ENCODE results near the gene RFXANK. TPM values are rescaled to one million over a fixed set of nuclear protein-coding genes. Genes with fewer than 3 reads are reported as not detected.
A peak's percentile ranks its signal among the peaks of the same experiment; 100 is the strongest.
"Not testable (repeated sequence)": the region's sequence is repeated elsewhere in the genome, so short reads cannot be mapped to it uniquely, and the experiment has no call there.

RFXANK gene
- total RNA-seq, 2 experiments from 2014 or later: 82.5 to 104 TPM

- H3K4me3 Mint-ChIP-seq: no peak overlapping the region
- CTCF ChIA-PET: interaction anchor here (1.6 kb wide), 1 partner anchor 20 kb away, joined by 3 read pairs; no protein-coding TSS in a partner anchor
- H3K9me3 Mint-ChIP-seq: no peaks in the 10 kb centered on the region
- peak; percentile 53 for DNase-seq
- no peaks in the 10 kb centered on the region for H3K36me3 Mint-ChIP-seq (ENCODE audit: low read depth)
- peaks cover 35% of the 10 kb centered on the region for H3K27me3 Mint-ChIP-seq
- H3K4me1 Mint-ChIP-seq: peaks cover 2% of the 10 kb centered on the region
- no peak overlapping the region for H3K27ac Mint-ChIP-seq
- POLR2A ChIA-PET: no interaction called here
These were observed 22.8 kb downstream of the RFXANK start for GRCh38 chr19:19214892-19215291.

- POLR2A ChIA-PET: no interaction called here
- no peaks in the 10 kb centered on the region for H3K9me3 Mint-ChIP-seq
- DNase-seq: no peak
- H3K4me3 Mint-ChIP-seq: no peak overlapping the region
- CTCF ChIA-PET: interaction anchor here (0.6 to 1.6 kb wide), 3 partner anchors 19 to 1124 kb away, joined by 3 read pairs; no protein-coding TSS in a partner anchor
- H3K27me3 Mint-ChIP-seq: peaks cover 32% of the 10 kb centered on the region
- H3K4me1 Mint-ChIP-seq: no peaks in the 10 kb centered on the region
- H3K36me3 Mint-ChIP-seq (ENCODE audit: low read depth): no peaks in the 10 kb centered on the region
- H3K27ac Mint-ChIP-seq: peak overlapping the region; percentile 5
These were observed 23.7 kb downstream of the RFXANK start for GRCh38 chr19:19215792-19216191.

GRCh38 chr19:19217099-19217498, 25.0 kb downstream of the RFXANK start:
- no peak for DNase-seq
- Mint-ChIP-seq H3K36me3 (ENCODE audit: low read depth) (no peaks in the 10 kb centered on the region), H3K27me3 (peaks cover 28% of the 10 kb centered on the region), H3K4me1 (no peaks in the 10 kb centered on the region), H3K4me3 (no peak overlapping the region), H3K27ac (no peak overlapping the region), H3K9me3 (no peaks in the 10 kb centered on the region)
- ChIA-PET CTCF (no interaction called here), POLR2A (no interaction called here)

- DNase-seq: no peak
- H3K4me1 Mint-ChIP-seq: no peaks in the 10 kb centered on the region
- peaks cover 17% of the 10 kb centered on the region for H3K27me3 Mint-ChIP-seq
- H3K9me3 Mint-ChIP-seq: no peaks in the 10 kb centered on the region
- POLR2A ChIA-PET: no interaction called here
- H3K36me3 Mint-ChIP-seq (ENCODE audit: low read depth): no peaks in the 10 kb centered on the region
- CTCF ChIA-PET: no interaction called here
- H3K27ac Mint-ChIP-seq: peak overlapping the region; percentile 19
- no peak overlapping the region for H3K4me3 Mint-ChIP-seq
These were observed 26.9 kb downstream of the RFXANK start for GRCh38 chr19:19218911-19219310.

GRCh38 chr19:19221000-19221399, 28.9 kb downstream of the RFXANK start:
- DNase-seq; POLR2A ChIA-PET; H3K4me3 Mint-ChIP-seq; H3K4me1 Mint-ChIP-seq; H3K27ac Mint-ChIP-seq; H3K36me3 Mint-ChIP-seq (ENCODE audit: low read depth); CTCF ChIA-PET; H3K9me3 Mint-ChIP-seq: not testable (repeated sequence)
- peaks cover 20% of the 10 kb centered on the region for H3K27me3 Mint-ChIP-seq

GRCh38 chr19:19223060-19223459, 31.0 kb downstream of the RFXANK start:
- Mint-ChIP-seq H3K36me3 (ENCODE audit: low read depth) (no peaks in the 10 kb centered on the region), H3K4me1 (peaks cover 5% of the 10 kb centered on the region), H3K9me3 (no peaks in the 10 kb centered on the region), H3K27ac (no peak overlapping the region), H3K4me3 (no peak overlapping the region), H3K27me3 (peaks cover 19% of the 10 kb centered on the region)
- POLR2A ChIA-PET: no interaction called here
- DNase-seq: no peak
- CTCF ChIA-PET: no interaction called here

DNA sequence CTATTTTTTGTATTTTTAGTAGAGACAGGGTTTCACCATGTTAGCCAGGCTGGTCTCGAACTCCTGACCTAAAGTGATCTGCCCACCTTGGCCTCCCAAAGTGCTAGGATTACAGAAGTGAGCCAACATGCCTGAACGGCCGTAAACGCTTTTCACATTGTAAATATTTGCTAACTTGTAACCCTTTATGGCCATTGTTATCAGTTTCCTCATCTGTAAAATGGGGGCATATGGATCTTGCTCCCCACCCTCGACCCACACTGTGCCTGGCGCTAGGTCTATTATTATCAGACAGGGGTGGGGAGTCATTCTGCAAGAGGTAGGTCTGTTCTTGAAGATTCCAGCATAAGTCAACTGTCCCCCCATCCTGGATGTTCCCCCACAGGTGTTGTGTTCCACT, 31.6 kb downstream of the RFXANK start:
- ChIA-PET CTCF (interaction anchor here (1.6 to 2.8 kb wide), 3 partner anchors 11 to 20 kb away, joined by 4 to 11 read pairs (median 6); partner anchors contain the start of gene NR2C2AP), POLR2A (no interaction called here)
- H3K36me3 Mint-ChIP-seq (ENCODE audit: low read depth): no peaks in the 10 kb centered on the region
- H3K4me3 Mint-ChIP-seq: no peak overlapping the region
- H3K4me1 Mint-ChIP-seq: peaks cover 5% of the 10 kb centered on the region
- no peak overlapping the region for H3K27ac Mint-ChIP-seq
- no peak for DNase-seq
- H3K9me3 Mint-ChIP-seq: no peaks in the 10 kb centered on the region
- H3K27me3 Mint-ChIP-seq: peaks cover 19% of the 10 kb centered on the region

GRCh38 chr19:19224150-19224851, 32.2 kb downstream of the RFXANK start:
- Mint-ChIP-seq H3K27ac (no peak overlapping the region), H3K4me1 (peaks cover 5% of the 10 kb centered on the region), H3K27me3 (peaks cover 19% of the 10 kb centered on the region), H3K4me3 (peak overlapping the region; percentile 54), H3K36me3 (ENCODE audit: low read depth) (no peaks in the 10 kb centered on the region), H3K9me3 (no peaks in the 10 kb centered on the region)
- ChIA-PET CTCF (interaction anchor here (0.5 to 2.8 kb wide), 6 partner anchors 10 to 93 kb away, joined by 3 to 11 read pairs (median 6); partner anchors contain the start of genes BORCS8, NR2C2AP and RFXANK), POLR2A (no interaction called here)
- DNase-seq: no peak

DNA sequence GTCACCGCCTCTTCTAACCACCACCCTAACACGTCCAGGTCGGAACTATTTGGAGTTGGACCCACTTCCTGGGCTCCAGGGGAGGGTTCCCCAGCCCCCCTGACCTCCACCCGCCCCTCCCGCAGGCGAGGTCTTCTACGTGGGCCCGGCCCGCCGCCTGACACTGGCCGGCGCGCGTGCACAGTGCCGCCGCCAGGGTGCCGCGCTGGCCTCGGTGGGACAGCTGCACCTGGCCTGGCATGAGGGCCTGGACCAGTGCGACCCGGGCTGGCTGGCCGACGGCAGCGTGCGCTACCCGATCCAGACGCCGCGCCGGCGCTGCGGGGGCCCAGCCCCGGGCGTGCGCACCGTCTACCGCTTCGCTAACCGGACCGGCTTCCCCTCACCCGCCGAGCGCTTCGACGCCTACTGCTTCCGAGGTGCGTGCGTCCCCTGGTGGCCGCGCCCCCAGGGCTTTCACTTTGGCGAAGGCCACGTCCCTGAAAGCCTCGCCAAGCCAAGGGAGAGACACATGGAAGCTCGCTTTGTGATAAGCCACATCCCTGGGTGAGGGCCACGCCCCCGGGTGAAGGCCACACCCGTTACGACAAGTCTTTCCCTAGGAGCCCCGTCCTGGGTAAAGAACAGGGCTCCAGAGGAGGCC, 32.9 kb downstream of the RFXANK start:
- H3K9me3 Mint-ChIP-seq: no peaks in the 10 kb centered on the region
- H3K36me3 Mint-ChIP-seq (ENCODE audit: low read depth): no peaks in the 10 kb centered on the region
- H3K27ac Mint-ChIP-seq: peak overlapping the region; percentile 60
- H3K4me1 Mint-ChIP-seq: peaks cover 5% of the 10 kb centered on the region
- DNase-seq: peak; percentile 82
- H3K4me3 Mint-ChIP-seq: peak overlapping the region; percentile 61
- H3K27me3 Mint-ChIP-seq: peaks cover 19% of the 10 kb centered on the region
- CTCF ChIA-PET: interaction anchor here (0.5 to 2.8 kb wide), 7 partner anchors 10 to 32 kb away, joined by 3 to 11 read pairs (median 5); partner anchors contain the start of genes BORCS8, NR2C2AP and RFXANK
- POLR2A ChIA-PET: no interaction called here

DNA sequence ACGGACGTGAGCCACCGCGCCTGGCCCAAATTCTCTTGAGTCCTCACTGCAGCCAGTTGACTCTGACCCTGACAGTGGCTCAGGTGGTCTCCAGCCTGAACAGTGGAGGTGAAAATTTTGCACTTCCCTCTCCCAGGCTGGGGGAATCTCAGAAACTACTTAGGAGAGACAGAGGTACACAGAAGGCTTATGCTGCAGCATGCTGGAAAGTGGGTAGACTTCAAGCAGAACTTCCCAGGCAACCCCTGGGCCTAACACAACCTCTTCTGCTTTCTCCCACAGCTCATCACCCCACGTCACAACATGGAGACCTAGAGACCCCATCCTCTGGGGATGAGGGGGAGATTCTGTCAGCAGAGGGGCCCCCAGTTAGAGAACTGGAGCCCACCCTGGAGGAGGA, 34.1 kb downstream of the RFXANK start:
- Mint-ChIP-seq H3K27ac (no peak overlapping the region), H3K36me3 (ENCODE audit: low read depth) (no peaks in the 10 kb centered on the region), H3K9me3 (no peaks in the 10 kb centered on the region), H3K27me3 (peaks cover 19% of the 10 kb centered on the region), H3K4me1 (peaks cover 5% of the 10 kb centered on the region), H3K4me3 (no peak overlapping the region)
- CTCF ChIA-PET: interaction anchor here (1.6 to 2.8 kb wide), 2 partner anchors 8 to 34 kb away, joined by 6 to 11 read pairs; partner anchors contain the start of genes BORCS8 and RFXANK
- DNase-seq: no peak
- POLR2A ChIA-PET: no interaction called here

DNA sequence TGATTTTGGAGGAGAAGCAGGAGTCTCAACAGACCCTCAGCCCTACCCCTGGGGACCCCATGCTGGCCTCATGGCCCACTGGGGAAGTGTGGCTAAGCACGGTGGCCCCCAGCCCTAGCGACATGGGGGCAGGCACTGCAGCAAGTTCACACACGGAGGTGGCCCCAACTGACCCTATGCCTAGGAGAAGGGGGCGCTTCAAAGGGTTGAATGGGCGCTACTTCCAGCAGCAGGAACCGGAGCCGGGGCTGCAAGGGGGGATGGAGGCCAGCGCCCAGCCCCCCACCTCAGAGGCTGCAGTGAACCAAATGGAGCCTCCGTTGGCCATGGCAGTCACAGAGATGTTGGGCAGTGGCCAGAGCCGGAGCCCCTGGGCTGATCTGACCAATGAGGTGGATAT, 34.6 kb downstream of the RFXANK start:
- no peak overlapping the region for H3K27ac Mint-ChIP-seq
- ChIA-PET CTCF (no interaction called here), POLR2A (no interaction called here)
- peaks cover 5% of the 10 kb centered on the region for H3K4me1 Mint-ChIP-seq
- peaks cover 19% of the 10 kb centered on the region for H3K27me3 Mint-ChIP-seq
- no peak overlapping the region for H3K4me3 Mint-ChIP-seq
- DNase-seq: no peak
- H3K9me3 Mint-ChIP-seq: no peaks in the 10 kb centered on the region
- no peaks in the 10 kb centered on the region for H3K36me3 Mint-ChIP-seq (ENCODE audit: low read depth)

GRCh38 chr19:19227217-19227616, 35.2 kb downstream of the RFXANK start:
- Mint-ChIP-seq H3K27me3 (peaks cover 19% of the 10 kb centered on the region), H3K4me3 (no peak overlapping the region), H3K36me3 (ENCODE audit: low read depth) (no peaks in the 10 kb centered on the region), H3K4me1 (peaks cover 5% of the 10 kb centered on the region), H3K9me3 (no peaks in the 10 kb centered on the region), H3K27ac (no peak overlapping the region)
- ChIA-PET CTCF (no interaction called here), POLR2A (no interaction called here)
- no peak for DNase-seq

DNA sequence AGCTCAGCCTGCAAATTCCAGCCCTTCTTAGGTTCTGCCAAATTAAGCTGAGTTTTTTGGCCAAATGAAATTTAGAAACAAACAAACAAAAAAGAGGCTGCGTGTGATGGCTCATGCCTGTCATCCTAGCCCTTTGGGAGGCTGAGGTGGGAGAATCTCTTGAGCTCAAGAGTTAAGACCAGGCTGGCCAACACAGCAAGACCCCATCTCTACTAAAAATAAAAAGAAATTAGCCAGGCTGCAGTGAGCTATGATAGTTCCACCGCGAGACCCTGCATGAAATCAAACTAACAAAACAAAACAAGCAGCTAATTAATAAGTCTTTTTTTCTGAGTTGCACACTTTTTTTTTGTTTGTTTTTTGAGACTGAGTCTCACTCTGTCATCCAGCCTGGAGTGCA, 37.6 kb downstream of the RFXANK start:
- POLR2A ChIA-PET: interaction anchor here (0.7 kb wide), 1 partner anchor 321 kb away, joined by 3 read pairs; no protein-coding TSS in a partner anchor
- CTCF ChIA-PET: interaction anchor here (0.9 to 1.1 kb wide), 2 partner anchors 20 to 114 kb away, joined by 3 read pairs; no protein-coding TSS in a partner anchor
- DNase-seq: no peak

More for the DNA sequence above, 37.6 kb downstream of the RFXANK start:
- Mint-ChIP-seq H3K27ac (no peak overlapping the region), H3K4me1 (peaks cover 4% of the 10 kb centered on the region), H3K9me3 (peaks cover 11% of the 10 kb centered on the region), H3K36me3 (ENCODE audit: low read depth) (no peaks in the 10 kb centered on the region), H3K4me3 (no peak overlapping the region), H3K27me3 (peaks cover 7% of the 10 kb centered on the region)
